ENCODE data around the gene NPTX2. TPM values are rescaled to one million over a fixed set of nuclear protein-coding genes. Genes with fewer than 3 reads are reported as not detected.

The NPTX2 gene
- total RNA-seq, 1 experiment from 2014 or later, result not detected

GRCh38 chr7:98591926-98592325 lies 25.2 kb upstream of the NPTX2 start:
- CTCF ChIA-PET, result interaction anchor here (0.5 kb wide), 1 partner anchor 228 kb away, joined by 3 read pairs; no protein-coding TSS in a partner anchor
- no peaks in the 10 kb centered on the region; the same call in 1 of the 2 replicates for H3K27me3 ChIP-seq (replicated peaks; ENCODE audit: control insufficient read depth, insufficient read depth, low read length)
- H3K27ac Mint-ChIP-seq (ENCODE audit: unreplicated experiment), result no peak overlapping the region

GRCh38 chr7:98594348-98594747 lies 22.7 kb upstream of the NPTX2 start:
- no TSS peak for BruUV-seq (replicated peaks)
- no peaks in the 10 kb centered on the region for H3K9me3 Mint-ChIP-seq (ENCODE audit: unreplicated experiment)
- no peaks in the 10 kb centered on the region for H3K4me1 ChIP-seq
- no peaks in the 10 kb centered on the region for H3K4me1 Mint-ChIP-seq (ENCODE audit: low read depth, unreplicated experiment)
- H3K36me3 Mint-ChIP-seq (ENCODE audit: insufficient read depth, unreplicated experiment), result no peaks in the 10 kb centered on the region
- H3K36me3 ChIP-seq (ENCODE audit: control insufficient read depth, insufficient read depth, low read length), result no peaks in the 10 kb centered on the region
- no peak overlapping the region for H3K4me3 Mint-ChIP-seq (ENCODE audit: unreplicated experiment)
- TF ChIP-seq, protein P1, sequence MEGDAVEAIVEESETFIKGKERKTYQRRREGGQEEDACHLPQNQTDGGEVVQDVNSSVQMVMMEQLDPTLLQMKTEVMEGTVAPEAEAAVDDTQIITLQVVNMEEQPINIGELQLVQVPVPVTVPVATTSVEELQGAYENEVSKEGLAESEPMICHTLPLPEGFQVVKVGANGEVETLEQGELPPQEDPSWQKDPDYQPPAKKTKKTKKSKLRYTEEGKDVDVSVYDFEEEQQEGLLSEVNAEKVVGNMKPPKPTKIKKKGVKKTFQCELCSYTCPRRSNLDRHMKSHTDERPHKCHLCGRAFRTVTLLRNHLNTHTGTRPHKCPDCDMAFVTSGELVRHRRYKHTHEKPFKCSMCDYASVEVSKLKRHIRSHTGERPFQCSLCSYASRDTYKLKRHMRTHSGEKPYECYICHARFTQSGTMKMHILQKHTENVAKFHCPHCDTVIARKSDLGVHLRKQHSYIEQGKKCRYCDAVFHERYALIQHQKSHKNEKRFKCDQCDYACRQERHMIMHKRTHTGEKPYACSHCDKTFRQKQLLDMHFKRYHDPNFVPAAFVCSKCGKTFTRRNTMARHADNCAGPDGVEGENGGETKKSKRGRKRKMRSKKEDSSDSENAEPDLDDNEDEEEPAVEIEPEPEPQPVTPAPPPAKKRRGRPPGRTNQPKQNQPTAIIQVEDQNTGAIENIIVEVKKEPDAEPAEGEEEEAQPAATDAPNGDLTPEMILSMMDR (IDR thresholded peaks at IDR 0.05; ENCODE audit: insufficient read depth in 1 of 2, low read depth in 1 of 2, low read length in 1 of 2, severe bottlenecking in 1 of 2, unreplicated experiment in 1 of 2), result no peak
- CTCF ChIA-PET, result no interaction called here
- H3K27me3 Mint-ChIP-seq (ENCODE audit: insufficient read depth, unreplicated experiment), result peaks cover 11% of the 10 kb centered on the region
- POLR2A ChIA-PET, result no interaction called here
- H3K4me3 ChIP-seq (ENCODE audit: low read depth, low read length), result no peak overlapping the region
- no peaks in the 10 kb centered on the region for H3K9me3 ChIP-seq
- intact Hi-C loops (cut with micrococcal nuclease; ENCODE audit: unreplicated experiment), result no loop called here
- H3K27me3 ChIP-seq (replicated peaks; ENCODE audit: control insufficient read depth, insufficient read depth, low read length), result no peaks in the 10 kb centered on the region; the same call in 1 of the 2 replicates
- DNase-seq, result no peak
- H3K27ac Mint-ChIP-seq (ENCODE audit: unreplicated experiment), result no peak overlapping the region

More at GRCh38 chr7:98591926-98592325, 25.2 kb upstream of the NPTX2 start:
- no TSS peak for BruUV-seq (replicated peaks)
- H3K4me1 Mint-ChIP-seq (ENCODE audit: low read depth, unreplicated experiment), result no peaks in the 10 kb centered on the region
- no peaks in the 10 kb centered on the region for H3K9me3 Mint-ChIP-seq (ENCODE audit: unreplicated experiment)
- POLR2A ChIA-PET, result interaction anchor here (0.6 kb wide), 1 partner anchor 64 kb away, joined by 3 read pairs; no protein-coding TSS in a partner anchor
- TF ChIP-seq, protein P1 (IDR thresholded peaks at IDR 0.05; ENCODE audit: insufficient read depth in 1 of 2, low read depth in 1 of 2, low read length in 1 of 2, severe bottlenecking in 1 of 2, unreplicated experiment in 1 of 2), result no peak
- H3K4me3 ChIP-seq (ENCODE audit: low read depth, low read length), result no peak overlapping the region
- intact Hi-C loops (cut with micrococcal nuclease; ENCODE audit: unreplicated experiment), result no loop called here
- peaks cover 6% of the 10 kb centered on the region for H3K27me3 Mint-ChIP-seq (ENCODE audit: insufficient read depth, unreplicated experiment)
- no peaks in the 10 kb centered on the region for H3K4me1 ChIP-seq
- DNase-seq, result no peak
- no peaks in the 10 kb centered on the region for H3K36me3 Mint-ChIP-seq (ENCODE audit: insufficient read depth, unreplicated experiment)
- H3K9me3 ChIP-seq, result no peaks in the 10 kb centered on the region
- H3K36me3 ChIP-seq (ENCODE audit: control insufficient read depth, insufficient read depth, low read length), result no peaks in the 10 kb centered on the region
- H3K4me3 Mint-ChIP-seq (ENCODE audit: unreplicated experiment), result no peak overlapping the region

- Mint-ChIP-seq H3K27me3 (ENCODE audit: insufficient read depth, unreplicated experiment) (peaks cover 11% of the 10 kb centered on the region), H3K36me3 (ENCODE audit: insufficient read depth, unreplicated experiment) (no peaks in the 10 kb centered on the region), H3K9me3 (ENCODE audit: unreplicated experiment) (no peaks in the 10 kb centered on the region), H3K27ac (ENCODE audit: unreplicated experiment) (no peak overlapping the region), H3K4me3 (ENCODE audit: unreplicated experiment) (no peak overlapping the region), H3K4me1 (ENCODE audit: low read depth, unreplicated experiment) (no peaks in the 10 kb centered on the region)
- DNase-seq, result no peak
- TF ChIP-seq, protein P1 (IDR thresholded peaks at IDR 0.05; ENCODE audit: insufficient read depth in 1 of 2, low read depth in 1 of 2, low read length in 1 of 2, severe bottlenecking in 1 of 2, unreplicated experiment in 1 of 2), result no peak
- POLR2A ChIA-PET, result no interaction called here
- Histone ChIP-seq H3K4me1 (no peaks in the 10 kb centered on the region), H3K4me3 (ENCODE audit: low read depth, low read length) (no peak overlapping the region), H3K9me3 (no peaks in the 10 kb centered on the region), H3K36me3 (ENCODE audit: control insufficient read depth, insufficient read depth, low read length) (no peaks in the 10 kb centered on the region), H3K27me3 (replicated peaks; ENCODE audit: control insufficient read depth, insufficient read depth, low read length) (no peaks in the 10 kb centered on the region; the same call in 1 of the 2 replicates)
- intact Hi-C loops (cut with micrococcal nuclease; ENCODE audit: unreplicated experiment), result no loop called here
- BruUV-seq (replicated peaks), result no TSS peak
- CTCF ChIA-PET, result no interaction called here
Measured at GRCh38 chr7:98594787-98595186, 22.3 kb upstream of the NPTX2 start.
